HepG2 (cell line): ENCODE results near the gene GPR61. TPM values are rescaled to one million over a fixed set of nuclear protein-coding genes. Genes with fewer than 3 reads are reported as not detected.

Source experiments
- ATAC-seq: fragments of 200-7000 bp; cut with Tn5 transposase; 3 replicates; pipeline ENCODE4 v1.9.1; 2020; ENCODE audit warnings: mild to moderate bottlenecking, moderate library complexity
- BruUV-seq: library from RNA; stranded (reverse); fragments of 400-500 nt; replicated peaks from 2 replicates; lab custom pipeline; 2021; lab: Mats Ljungman, UMichigan
- CTCF ChIA-PET: fragments of 300-600 bp; formaldehyde crosslinking; extraction: SDS; loops from one replicate; lab custom pipeline; 2021; ENCODE audit warnings: low total read pairs, inconsistent platforms, low intra/inter-chr PET ratio; lab: Yijun Ruan, JAX
- POLR2A ChIA-PET: fragments of 350-600 bp; sonication (Branson Sonifier 250); formaldehyde crosslinking; loops from one replicate; lab custom pipeline; 2020; ENCODE audit warnings: antibody characterized with exemption, inconsistent platforms; lab: Yijun Ruan, JAX
- DNase-seq: peaks from one replicate; pipeline ENCODE4 v3.0.0-alpha.2; 2015; ENCODE audit warnings: low spot score
- FAIRE-seq: peaks from 3 replicates; lab custom pipeline; 2011; peaks lifted over from hg19 to GRCh38; lab: Jason Lieb, UNC
- H2AFZ ChIP-seq: one replicate; pipeline ENCODE4 v1.6.1; 2011; ENCODE audit warnings: low read length, inconsistent platforms
- H3K27ac ChIP-seq: fragments of 300-600 bp; 3 replicates; pipeline ENCODE4 v1.8.0; 2011; ENCODE audit warnings: mixed run types, mild to moderate bottlenecking, mixed read lengths, low read length, inconsistent platforms; ENCODE audit not compliant: insufficient read depth; ENCODE audit errors: extremely low read length
- H3K27me3 ChIP-seq, 2 experiments: fragments of 200-600 bp in 1 of 2; 2 replicates in 1 of 2; 3 replicates in 1 of 2; pipeline versions ENCODE4 v1.6.0 to v1.8.0; 2011; ENCODE audit warnings: low read length in 2 of 2, mild to moderate bottlenecking in 2 of 2, moderate library complexity in 2 of 2, inconsistent platforms in 1 of 2; ENCODE audit not compliant: insufficient read depth in 2 of 2, control insufficient read depth in 1 of 2
- H3K36me3 ChIP-seq, 2 experiments: fragments of 200-600 bp in 1 of 2; replicated peaks in 1 of 2; 2 replicates in 1 of 2; 3 replicates in 1 of 2; pipeline versions ENCODE4 v1.5.1 to v1.8.0; 2011; ENCODE audit warnings: low read length in 2 of 2, inconsistent platforms in 1 of 2; ENCODE audit not compliant: insufficient read depth in 2 of 2, control insufficient read depth in 1 of 2
- H3K4me1 ChIP-seq: 2 replicates; pipeline ENCODE4 v1.5.1; 2012; ENCODE audit warnings: low read length, inconsistent platforms; ENCODE audit not compliant: insufficient read depth
- H3K4me2 ChIP-seq: 2 replicates; pipeline ENCODE4 v1.6.0; 2011; ENCODE audit warnings: low read depth, low read length, inconsistent platforms
- H3K4me3 ChIP-seq, 3 experiments: fragments of 200-600 bp in 1 of 3; sonication (generic), shearing (Covaris generic) in 1 of 3; replicated peaks in 1 of 3; 2 replicates each; pipeline ENCODE4 v1.5.1; 2011 to 2016; ENCODE audit warnings: low read length in 3 of 3, inconsistent platforms in 2 of 3, low read depth in 2 of 3, mild to moderate bottlenecking in 2 of 3, control low read depth in 1 of 3, mixed read lengths in 1 of 3; ENCODE audit not compliant: insufficient read depth in 1 of 3
- H3K79me2 ChIP-seq: one replicate; pipeline ENCODE4 v1.6.1; 2011; ENCODE audit warnings: low read length, inconsistent platforms; ENCODE audit not compliant: insufficient read depth
- H3K9ac ChIP-seq: 2 replicates; pipeline ENCODE4 v1.6.0; 2011; ENCODE audit warnings: mild to moderate bottlenecking, low read depth, low read length, inconsistent platforms; ENCODE audit not compliant: insufficient read depth
- H3K9me3 ChIP-seq: 2 replicates; pipeline ENCODE4 v1.5.1; 2012; ENCODE audit warnings: mild to moderate bottlenecking, low read length
- H4K20me1 ChIP-seq: 2 replicates; pipeline ENCODE4 v1.6.0; 2011; ENCODE audit warnings: inconsistent platforms, mild to moderate bottlenecking, low read length, moderate library complexity; ENCODE audit not compliant: insufficient read depth
- ARNT ChIP-seq: fragments of 450-650 bp; IDR thresholded peaks from 2 replicates; pipeline ENCODE4 v1.6.1; 2017
- CCDC6 ChIP-seq: sonication (generic); formaldehyde crosslinking; IDR thresholded peaks from 2 replicates; pipeline ENCODE4 v1.8.1; 2022; ENCODE audit warnings: mild to moderate bottlenecking, missing genetic modification reagents, moderate library complexity
- CEBPZ ChIP-seq: IDR thresholded peaks from 2 replicates; pipeline ENCODE4 v1.6.1; 2012; ENCODE audit warnings: low read length, improper control_type of control experiment
- CREB3 ChIP-seq: sonication (generic); formaldehyde crosslinking; IDR thresholded peaks from 2 replicates; pipeline ENCODE4 v1.5.0; 2020; ENCODE audit warnings: missing genetic modification reagents
- SATB2 ChIP-seq: sonication (generic); formaldehyde crosslinking; IDR thresholded peaks from 2 replicates; pipeline ENCODE4 v1.5.0; 2020; ENCODE audit warnings: missing genetic modification reagents
- ZHX1 ChIP-seq: sonication (generic); formaldehyde crosslinking; IDR thresholded peaks from 2 replicates; pipeline ENCODE4 v1.8.1; 2022; ENCODE audit warnings: low read depth, mild to moderate bottlenecking, missing genetic modification reagents
- ZNF329 ChIP-seq: sonication (generic); formaldehyde crosslinking; IDR thresholded peaks from 2 replicates; pipeline ENCODE4 v1.9.0; 2021; ENCODE audit warnings: low read depth, mild to moderate bottlenecking, missing genetic modification reagents
- ZNF430 ChIP-seq: sonication (generic); formaldehyde crosslinking; IDR thresholded peaks from 2 replicates; pipeline ENCODE4 v1.9.0; 2021; ENCODE audit warnings: mild to moderate bottlenecking, missing genetic modification reagents
- ZNF709 ChIP-seq: sonication (generic); formaldehyde crosslinking; IDR thresholded peaks from 2 replicates; pipeline ENCODE4 v1.5.0; 2020; ENCODE audit warnings: mild to moderate bottlenecking, missing genetic modification reagents
- WGBS: methylation state at CpG from one replicate; pipeline ENCODE4 v1.1.6; 2017; ENCODE audit warnings: low lambda C conversion rate; 5-methylcytosine and 5-hydroxymethylcytosine counted together
- in situ Hi-C: cut with HindIII; loops from 2 replicates; pipeline ENCODE4 v1.10.0; 2017; ENCODE audit warnings: low pct_unique_long_range_greater_than_20kb; ENCODE audit not compliant: extremely low pct_ligation_motif_present
- intact Hi-C: fragments of 100-400 bp; cut with micrococcal nuclease; formaldehyde crosslinking; loops from one replicate; pipeline ENCODE4 v1.10.0; 2022; ENCODE audit not compliant: unreplicated experiment
- polyA plus RNA-seq, 8 experiments: library from polyadenylated mRNA; depleted of rRNA in 3 of 8; stranded (reverse) in 7 of 8; unstranded in 1 of 8; fragments of >200 nt; fragmentation: Illumina TruSeq in 4 of 8; extraction: Trizol in 4 of 8; gene quantifications; 2 replicates each; pipeline versions ENCODE4 v1.2.1 to v1.2.3, GENCODE V29; 2011 to 2016; ENCODE audit warnings: low read depth in 4 of 8, missing spikeins in 1 of 8, mixed read lengths in 1 of 8; ENCODE audit not compliant: insufficient read depth in 1 of 8
- total RNA-seq, 5 experiments: library from RNA; depleted of rRNA; stranded (reverse); fragments of >200 nt; fragmentation: Illumina TruSeq; extraction: Trizol; gene quantifications; 2 replicates each; pipeline ENCODE4 v1.2.3, GENCODE V29; 2016; ENCODE audit warnings: low read depth in 1 of 5

Gene GPR61
- total and polyA plus RNA-seq, 2 of the 13 experiments (the other 11 are each of a cell fraction or from before 2014, with no cell fraction given): not detected

- no peak overlapping the region for H2AFZ ChIP-seq
- ATAC-seq (no peak), DNase-seq (no peak), FAIRE-seq (no peak)
- in situ Hi-C loops (no loop called here), intact Hi-C loops (no loop called here)
- CTCF ChIA-PET: no interaction called here
- no TSS peak for BruUV-seq
- TF ChIP-seq CREB3 (CRISPR knock-in tag) (no peak), ARNT (no peak), ZNF709 (CRISPR knock-in tag) (no peak), CCDC6 (CRISPR knock-in tag) (no peak), ZNF430 (CRISPR knock-in tag) (no peak), ZNF329 (no peak), SATB2 (CRISPR knock-in tag) (no peak), CEBPZ (no peak), ZHX1 (CRISPR knock-in tag) (no peak)
- H3K4me2 ChIP-seq: no peak overlapping the region
- peaks cover 38% of the 10 kb centered on the region for H3K4me1 ChIP-seq
- WGBS: 87% methylated on average over 2 of the region's 2 CpGs
- H3K4me3 ChIP-seq: no peak overlapping the region
- no peaks in the 10 kb centered on the region for H3K36me3 ChIP-seq
- POLR2A ChIA-PET: interaction anchor here (0.8 kb wide), 1 partner anchor 25 kb away, joined by 3 read pairs; no protein-coding TSS in a partner anchor
- H3K27ac ChIP-seq: no peak overlapping the region
- peaks cover 0 to 19% of the 10 kb centered on the region in 2 experiments; a peak in 2 of 5 replicates for H3K27me3 ChIP-seq
- H3K9me3 ChIP-seq: no peaks in the 10 kb centered on the region
- H3K9ac ChIP-seq: no peak overlapping the region
- H4K20me1 ChIP-seq: no peaks in the 10 kb centered on the region
- no peaks in the 10 kb centered on the region for H3K79me2 ChIP-seq
Measured at GRCh38 chr1:109513110-109513710, 26.5 kb upstream of the GPR61 start.
